DND-41 (cell line): ENCODE results near the gene FLAD1.

Experiments
- EZH2 ChIP-seq: IDR thresholded peaks from 3 replicates; pipeline ENCODE4 v1.6.1; 2012; ENCODE audit warnings: borderline replicate concordance, low read depth, mild to moderate bottlenecking, moderate library complexity, low read length, inconsistent platforms; ENCODE audit not compliant: severe bottlenecking
- TF ChIP-seq, protein P1 (sequence below): IDR thresholded peaks from 2 replicates; pipeline ENCODE4 v1.5.1; 2012; ENCODE audit warnings: borderline replicate concordance, low read length, moderate library complexity, mild to moderate bottlenecking; ENCODE audit not compliant: poor library complexity, severe bottlenecking; ENCODE audit errors: extremely low read depth

DNA sequence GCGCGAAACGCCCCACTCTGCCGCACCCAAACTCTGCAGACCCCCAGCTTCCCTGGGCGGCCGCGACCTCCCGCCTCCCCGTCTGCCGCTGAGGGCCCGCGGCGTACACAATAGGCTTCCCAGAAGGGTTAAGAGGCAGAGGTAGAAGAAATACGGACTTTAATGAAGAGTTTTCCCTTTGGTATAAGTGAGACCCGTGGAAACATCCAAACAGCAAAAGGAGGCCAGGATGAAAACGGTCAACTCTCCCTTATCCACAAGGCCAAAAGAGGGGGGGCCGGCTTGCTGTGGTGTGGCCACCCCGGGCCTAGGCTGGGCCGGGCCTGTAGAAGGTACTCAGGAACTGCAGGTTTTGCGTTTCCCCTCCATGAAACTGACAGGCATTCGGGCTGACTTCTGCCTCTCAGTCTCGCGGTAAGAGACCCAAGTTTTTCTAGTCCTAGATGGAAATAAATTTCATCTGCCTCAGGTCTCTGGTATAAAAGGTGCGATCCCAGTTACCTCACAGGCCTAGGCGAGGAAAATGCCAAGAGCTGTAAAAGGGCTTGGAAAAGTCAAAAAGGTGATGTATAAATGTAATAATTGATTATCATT is 20.9 kb upstream of the FLAD1 start:
- no peak for TF ChIP-seq EZH2
- TF ChIP-seq, protein P1, sequence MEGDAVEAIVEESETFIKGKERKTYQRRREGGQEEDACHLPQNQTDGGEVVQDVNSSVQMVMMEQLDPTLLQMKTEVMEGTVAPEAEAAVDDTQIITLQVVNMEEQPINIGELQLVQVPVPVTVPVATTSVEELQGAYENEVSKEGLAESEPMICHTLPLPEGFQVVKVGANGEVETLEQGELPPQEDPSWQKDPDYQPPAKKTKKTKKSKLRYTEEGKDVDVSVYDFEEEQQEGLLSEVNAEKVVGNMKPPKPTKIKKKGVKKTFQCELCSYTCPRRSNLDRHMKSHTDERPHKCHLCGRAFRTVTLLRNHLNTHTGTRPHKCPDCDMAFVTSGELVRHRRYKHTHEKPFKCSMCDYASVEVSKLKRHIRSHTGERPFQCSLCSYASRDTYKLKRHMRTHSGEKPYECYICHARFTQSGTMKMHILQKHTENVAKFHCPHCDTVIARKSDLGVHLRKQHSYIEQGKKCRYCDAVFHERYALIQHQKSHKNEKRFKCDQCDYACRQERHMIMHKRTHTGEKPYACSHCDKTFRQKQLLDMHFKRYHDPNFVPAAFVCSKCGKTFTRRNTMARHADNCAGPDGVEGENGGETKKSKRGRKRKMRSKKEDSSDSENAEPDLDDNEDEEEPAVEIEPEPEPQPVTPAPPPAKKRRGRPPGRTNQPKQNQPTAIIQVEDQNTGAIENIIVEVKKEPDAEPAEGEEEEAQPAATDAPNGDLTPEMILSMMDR = no peak
